ENCODE results near the gene CNOT8. TPM values are rescaled to one million over a fixed set of nuclear protein-coding genes. Genes with fewer than 3 reads are reported as not detected.
"Not testable (repeated sequence)": the region's sequence is repeated elsewhere in the genome, so short reads cannot be mapped to it uniquely, and the experiment has no call there.

Gene CNOT8
- total RNA-seq, 1 experiment from 2014 or later = 45.6 TPM

DNA sequence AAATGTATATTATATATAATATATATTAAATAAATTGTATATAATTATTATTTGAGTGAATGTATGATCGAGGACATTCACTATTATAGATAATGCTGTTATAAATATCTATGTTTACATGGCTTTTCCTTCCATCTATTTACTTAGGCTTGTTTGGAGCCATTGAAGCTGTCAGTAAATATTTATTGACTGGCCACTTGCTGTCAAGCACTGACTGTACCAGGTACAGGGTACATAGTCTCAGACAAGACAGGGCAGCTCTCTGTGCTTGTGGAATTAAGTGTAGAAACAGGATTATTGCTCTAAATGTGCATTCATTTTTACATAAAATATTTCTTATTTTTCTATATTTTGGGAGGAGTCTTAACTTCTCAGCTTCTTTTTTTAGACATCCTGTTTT lies 24.4 kb upstream of the CNOT8 start:
- H3K4me1 ChIP-seq (ENCODE audit: insufficient read depth, low read length) = no peaks in the 10 kb centered on the region
- H2BK12ac ChIP-seq (ENCODE audit: insufficient read length, low read depth, low read length) = no peak overlapping the region
- H2BK15ac ChIP-seq (ENCODE audit: low read depth, low read length) = no peak overlapping the region
- no peak overlapping the region for H3K9ac ChIP-seq (ENCODE audit: extremely low read depth, insufficient read length, low read length)
- no peaks in the 10 kb centered on the region for H4K20me1 ChIP-seq (ENCODE audit: control insufficient read depth, insufficient read depth, insufficient read length)
- no peak overlapping the region for H4K91ac ChIP-seq (ENCODE audit: insufficient read length, low read depth, low read length)
- TF ChIP-seq, protein P1, sequence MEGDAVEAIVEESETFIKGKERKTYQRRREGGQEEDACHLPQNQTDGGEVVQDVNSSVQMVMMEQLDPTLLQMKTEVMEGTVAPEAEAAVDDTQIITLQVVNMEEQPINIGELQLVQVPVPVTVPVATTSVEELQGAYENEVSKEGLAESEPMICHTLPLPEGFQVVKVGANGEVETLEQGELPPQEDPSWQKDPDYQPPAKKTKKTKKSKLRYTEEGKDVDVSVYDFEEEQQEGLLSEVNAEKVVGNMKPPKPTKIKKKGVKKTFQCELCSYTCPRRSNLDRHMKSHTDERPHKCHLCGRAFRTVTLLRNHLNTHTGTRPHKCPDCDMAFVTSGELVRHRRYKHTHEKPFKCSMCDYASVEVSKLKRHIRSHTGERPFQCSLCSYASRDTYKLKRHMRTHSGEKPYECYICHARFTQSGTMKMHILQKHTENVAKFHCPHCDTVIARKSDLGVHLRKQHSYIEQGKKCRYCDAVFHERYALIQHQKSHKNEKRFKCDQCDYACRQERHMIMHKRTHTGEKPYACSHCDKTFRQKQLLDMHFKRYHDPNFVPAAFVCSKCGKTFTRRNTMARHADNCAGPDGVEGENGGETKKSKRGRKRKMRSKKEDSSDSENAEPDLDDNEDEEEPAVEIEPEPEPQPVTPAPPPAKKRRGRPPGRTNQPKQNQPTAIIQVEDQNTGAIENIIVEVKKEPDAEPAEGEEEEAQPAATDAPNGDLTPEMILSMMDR (conservative IDR thresholded peaks at IDR 0.05) = no peak
- H3K4me2 ChIP-seq (ENCODE audit: insufficient read depth, insufficient read length, low read length) = no peak overlapping the region
- no peak overlapping the region for H3K4me3 Mint-ChIP-seq
- no peak overlapping the region for H3K27ac Mint-ChIP-seq
- H3K23ac ChIP-seq (ENCODE audit: insufficient read length, low read depth, low read length) = no peak overlapping the region
- H3K79me2 ChIP-seq (ENCODE audit: insufficient read depth, low read length) = no peaks in the 10 kb centered on the region
- H4K8ac ChIP-seq (replicated peaks; ENCODE audit: insufficient read length, low read depth, low read length) = no peak overlapping the region
- no peak overlapping the region for H3K4ac ChIP-seq (ENCODE audit: low read depth, low read length)
- H3K79me1 ChIP-seq (ENCODE audit: insufficient read depth, low read depth, low read length, poor library complexity, severe bottlenecking) = no peaks in the 10 kb centered on the region
- H4K5ac ChIP-seq (ENCODE audit: insufficient read length, low read depth, low read length) = no peak overlapping the region
- H2AK5ac ChIP-seq (ENCODE audit: insufficient read length, low read length) = no peak overlapping the region
- no peak overlapping the region for H3T11ph ChIP-seq (ENCODE audit: low read length)
- no peak overlapping the region for H3K18ac ChIP-seq (ENCODE audit: insufficient read length, low read depth, low read length)
- no peak overlapping the region for H3K56ac ChIP-seq (ENCODE audit: insufficient read length, low read depth, low read length)
- H3K23me2 ChIP-seq (ENCODE audit: insufficient read length, low read depth, low read length, poor library complexity, severe bottlenecking) = no peaks in the 10 kb centered on the region
- H3K4me1 Mint-ChIP-seq = peaks cover 6% of the 10 kb centered on the region in 2 experiments
- no peaks in the 10 kb centered on the region for H3K9me3 Mint-ChIP-seq
- no peak overlapping the region for H3K27ac ChIP-seq (ENCODE audit: insufficient read length, low read depth, low read length)
- peaks cover 0 to 19% (median 18%) of the 10 kb centered on the region in 3 experiments; a peak in 4 of 7 replicates for H3K36me3 Mint-ChIP-seq (ENCODE audit: insufficient read depth in 1 of 3, low read depth in 3 of 3)
- no peak overlapping the region for H2AFZ ChIP-seq (ENCODE audit: low read length)
- no peak overlapping the region for H2BK120ac ChIP-seq (ENCODE audit: low read depth, low read length, poor library complexity, severe bottlenecking)
- H3K27me3 ChIP-seq (ENCODE audit: insufficient read depth, low read length) = no peaks in the 10 kb centered on the region
- H3K9me3 ChIP-seq (ENCODE audit: control insufficient read depth, low read depth, low read length) = no peaks in the 10 kb centered on the region
- H3K14ac ChIP-seq (ENCODE audit: insufficient read depth, low read length) = no peak overlapping the region
- no peaks in the 10 kb centered on the region; the same call in 1 of the 2 replicates for H3K27me3 Mint-ChIP-seq (ENCODE audit: low read depth)
- no peak overlapping the region for H2BK20ac ChIP-seq (ENCODE audit: low read depth, low read length, poor library complexity, severe bottlenecking)
- WGBS (ENCODE audit: extremely low coverage, insufficient read length, low lambda C conversion rate) = no CpG with 5 or more reads among the region's 1 CpG
- no peak overlapping the region for H2BK5ac ChIP-seq (ENCODE audit: insufficient read length, low read length)
- DNase-seq = no peak

DNA sequence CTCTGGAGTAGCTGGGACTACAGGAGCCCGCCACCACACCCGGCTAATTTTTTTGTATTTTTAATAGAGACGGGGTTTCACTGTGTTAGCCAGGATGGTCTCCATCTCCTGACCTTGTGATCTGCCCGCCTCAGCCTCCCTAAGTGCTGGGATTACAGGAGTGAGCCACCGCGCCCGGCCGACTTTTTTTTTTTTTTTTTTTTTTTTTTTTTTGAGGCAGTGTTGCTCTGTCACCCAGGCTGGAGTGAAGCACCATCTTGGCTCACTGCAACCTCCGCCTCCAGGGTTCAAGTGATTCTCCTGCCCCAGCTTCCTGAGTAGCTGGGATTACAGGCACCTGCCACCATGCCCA lies 22.8 kb upstream of the CNOT8 start:
- H4K20me1 ChIP-seq (ENCODE audit: control insufficient read depth, insufficient read depth, insufficient read length); H3K27ac ChIP-seq (ENCODE audit: insufficient read length, low read depth, low read length); H3T11ph ChIP-seq (ENCODE audit: low read length); H2BK12ac ChIP-seq (ENCODE audit: insufficient read length, low read depth, low read length); H2BK120ac ChIP-seq (ENCODE audit: low read depth, low read length, poor library complexity, severe bottlenecking); H3K56ac ChIP-seq (ENCODE audit: insufficient read length, low read depth, low read length); H2BK5ac ChIP-seq (ENCODE audit: insufficient read length, low read length); H3K23me2 ChIP-seq (ENCODE audit: insufficient read length, low read depth, low read length, poor library complexity, severe bottlenecking); H3K4me1 Mint-ChIP-seq; H3K23ac ChIP-seq (ENCODE audit: insufficient read length, low read depth, low read length); H3K9ac ChIP-seq (ENCODE audit: extremely low read depth, insufficient read length, low read length); DNase-seq; H3K4me2 ChIP-seq (ENCODE audit: insufficient read depth, insufficient read length, low read length); H3K18ac ChIP-seq (ENCODE audit: insufficient read length, low read depth, low read length); H2BK15ac ChIP-seq (ENCODE audit: low read depth, low read length); H3K14ac ChIP-seq (ENCODE audit: insufficient read depth, low read length); H3K79me2 ChIP-seq (ENCODE audit: insufficient read depth, low read length); H2BK20ac ChIP-seq (ENCODE audit: low read depth, low read length, poor library complexity, severe bottlenecking); H2AFZ ChIP-seq (ENCODE audit: low read length); H4K5ac ChIP-seq (ENCODE audit: insufficient read length, low read depth, low read length); H3K4ac ChIP-seq (ENCODE audit: low read depth, low read length); H4K91ac ChIP-seq (ENCODE audit: insufficient read length, low read depth, low read length); H3K9me3 Mint-ChIP-seq; H3K79me1 ChIP-seq (ENCODE audit: insufficient read depth, low read depth, low read length, poor library complexity, severe bottlenecking); H3K9me3 ChIP-seq (ENCODE audit: control insufficient read depth, low read depth, low read length); H3K27me3 Mint-ChIP-seq (ENCODE audit: low read depth); H2AK5ac ChIP-seq (ENCODE audit: insufficient read length, low read length); H4K8ac ChIP-seq (replicated peaks; ENCODE audit: insufficient read length, low read depth, low read length); H3K27ac Mint-ChIP-seq; H3K27me3 ChIP-seq (ENCODE audit: insufficient read depth, low read length); H3K4me3 Mint-ChIP-seq; H3K4me1 ChIP-seq (ENCODE audit: insufficient read depth, low read length): not testable (repeated sequence)
- WGBS (ENCODE audit: extremely low coverage, insufficient read length, low lambda C conversion rate) = no CpG with 5 or more reads among the region's 9 CpGs
- H3K36me3 Mint-ChIP-seq (ENCODE audit: insufficient read depth in 1 of 3, low read depth in 3 of 3) = peaks cover 0 to 11% (median 9%) of the 10 kb centered on the region in 3 experiments; a peak in 4 of 7 replicates
